DMS 273 (cell line): ENCODE results near the gene ZNF48.
"Not testable (repeated sequence)": the region's sequence is repeated elsewhere in the genome, so short reads cannot be mapped to it uniquely, and the experiment has no call there.

Experiments
- DNase-seq: peaks from one replicate; lab custom pipeline; 2025; ENCODE audit not compliant: unreplicated experiment; lab: John Stamatoyannopoulos, UW

The ZNF48 gene

GRCh38 chr16:30377050-30377811 is 18.0 kb upstream of the ZNF48 start:
- no peak for DNase-seq

GRCh38 chr16:30377812-30378235 is 17.4 kb upstream of the ZNF48 start:
- DNase-seq, result no peak

DNA sequence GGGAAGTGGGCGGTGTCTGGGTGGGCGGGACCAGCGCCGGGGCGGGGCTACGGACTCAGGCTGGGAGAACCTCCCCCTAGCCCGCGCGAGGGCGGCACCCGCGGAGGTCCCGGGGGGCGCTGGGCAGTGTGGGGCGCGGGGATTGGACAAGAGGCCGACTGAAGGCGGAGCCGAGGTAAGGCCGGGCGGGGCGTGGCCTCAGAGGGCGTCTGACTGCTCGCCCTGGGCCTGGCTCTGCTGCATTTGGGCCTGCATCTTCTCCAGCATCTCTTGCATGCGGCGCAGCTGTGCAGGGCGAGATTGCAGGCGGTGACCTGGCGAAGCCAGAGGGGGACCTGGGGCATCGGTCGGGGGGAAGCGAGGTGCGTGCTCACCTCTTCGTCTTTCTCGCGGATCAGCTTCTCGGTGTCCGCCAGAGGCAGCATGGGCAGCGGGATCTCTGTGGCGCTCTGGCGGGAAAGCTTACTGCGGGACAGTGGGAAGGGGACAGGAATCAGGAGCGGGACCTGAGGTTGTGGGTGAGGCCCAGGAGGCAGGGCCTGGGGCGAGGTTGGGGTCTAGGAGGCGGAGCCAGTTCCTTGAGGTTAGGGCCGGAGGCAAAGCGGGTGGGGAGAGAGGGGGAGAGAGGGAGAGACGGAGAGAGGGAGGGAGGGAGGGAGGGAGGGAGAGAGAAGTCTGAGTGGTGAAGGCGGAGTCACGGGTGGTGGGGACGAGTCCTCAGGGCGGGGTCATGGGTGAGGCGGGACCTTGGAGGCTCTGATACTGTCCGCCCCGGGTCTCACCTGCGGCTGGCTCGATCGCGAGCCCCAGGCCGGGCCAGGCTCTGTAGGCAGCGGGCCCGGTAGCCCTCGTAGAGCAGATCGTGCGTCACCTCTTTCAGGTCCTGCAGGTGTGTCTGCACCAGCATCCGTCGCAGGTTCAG is 16.7 kb upstream of the ZNF48 start:
- DNase-seq, result peak; percentile 99

DNA sequence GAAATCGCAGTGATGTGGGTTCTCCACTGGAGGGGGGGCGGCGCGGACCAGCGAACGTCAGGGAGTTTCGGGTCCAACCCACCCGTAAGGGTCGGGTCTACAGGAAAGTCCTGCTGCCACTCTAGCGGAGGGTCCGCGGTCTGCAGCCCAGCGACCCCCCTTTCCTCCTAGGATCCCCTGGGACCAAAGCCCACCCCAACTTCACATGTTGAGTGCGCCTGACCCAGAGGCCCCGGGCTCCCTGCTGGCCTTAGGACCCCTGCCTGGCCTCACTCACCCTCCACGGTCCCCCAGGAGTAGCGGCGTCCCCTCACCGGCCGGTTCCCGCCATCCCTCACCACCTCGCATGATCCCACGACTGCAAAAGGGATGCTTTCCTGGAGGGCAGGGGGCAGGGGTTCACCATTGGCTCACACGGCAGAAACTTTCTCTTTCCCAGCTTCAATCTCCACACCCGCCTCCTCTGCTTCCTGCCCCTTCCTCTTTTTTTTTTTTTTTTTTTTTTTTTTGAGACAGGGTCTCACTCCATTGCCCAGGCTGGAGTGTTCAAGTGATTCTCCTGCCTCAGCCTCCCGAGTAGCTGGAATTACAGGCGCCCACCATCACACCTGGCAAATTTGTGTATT is 15.9 kb upstream of the ZNF48 start:
- DNase-seq, result no peak

- DNase-seq, result no peak
These were observed 15.0 kb upstream of the ZNF48 start for GRCh38 chr16:30380072-30380802.

DNA sequence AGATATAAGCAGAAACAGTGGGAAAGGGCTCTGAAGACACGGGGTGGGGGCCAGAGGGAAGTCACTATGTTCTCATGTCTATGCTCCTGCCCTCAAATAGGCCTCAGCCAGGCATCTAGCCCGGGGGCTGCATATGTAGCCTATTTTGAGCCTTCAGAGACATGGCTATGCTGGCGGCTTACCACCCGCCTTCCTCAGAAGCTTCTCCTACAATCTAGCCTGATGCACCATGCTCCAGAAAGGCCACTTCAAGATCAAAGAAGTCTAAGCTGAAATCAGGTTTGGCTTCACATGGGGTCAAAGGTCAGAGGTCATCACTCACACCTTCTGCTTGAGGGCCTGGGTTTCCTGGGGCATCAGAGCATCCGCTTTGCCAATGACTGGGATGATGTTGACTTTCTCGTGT is 14.4 kb upstream of the ZNF48 start:
- no peak for DNase-seq

DNA sequence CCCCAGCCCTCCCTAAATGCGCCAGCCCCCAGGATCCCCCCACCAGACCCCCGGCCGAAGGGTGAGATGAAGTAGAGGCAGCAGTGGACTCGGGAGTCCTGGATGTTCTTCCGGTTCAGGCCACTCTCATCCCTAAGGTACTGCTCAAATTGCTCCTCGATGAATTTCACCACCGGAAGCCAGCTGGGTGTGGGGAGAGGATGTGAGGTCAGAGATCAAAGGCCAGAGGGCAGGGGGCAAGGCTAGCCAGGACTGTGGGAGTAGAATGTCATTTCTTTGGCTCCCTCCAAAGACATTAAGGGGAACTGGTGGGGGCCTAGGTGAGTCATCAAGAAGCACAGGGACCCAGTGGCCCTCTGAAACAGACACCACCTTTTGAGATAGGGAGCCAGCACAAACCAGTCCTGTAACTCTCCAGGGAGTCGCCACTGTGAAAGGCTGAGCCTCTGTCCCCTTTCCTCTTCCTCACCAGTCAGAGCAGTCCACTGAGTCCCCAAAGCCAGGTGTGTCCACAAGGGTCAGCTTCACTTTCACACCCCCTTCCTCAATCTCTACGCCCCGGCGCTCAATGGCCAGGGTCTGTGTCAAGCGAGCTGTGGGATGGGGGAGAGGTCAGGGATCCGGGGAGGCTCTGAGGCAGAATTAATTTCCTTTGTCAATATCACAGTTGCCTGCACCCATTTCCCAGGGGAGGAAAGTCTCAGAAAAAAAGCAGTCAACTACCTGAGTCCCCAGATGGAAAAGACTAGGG is 13.8 kb upstream of the ZNF48 start:
- no peak for DNase-seq

DNA sequence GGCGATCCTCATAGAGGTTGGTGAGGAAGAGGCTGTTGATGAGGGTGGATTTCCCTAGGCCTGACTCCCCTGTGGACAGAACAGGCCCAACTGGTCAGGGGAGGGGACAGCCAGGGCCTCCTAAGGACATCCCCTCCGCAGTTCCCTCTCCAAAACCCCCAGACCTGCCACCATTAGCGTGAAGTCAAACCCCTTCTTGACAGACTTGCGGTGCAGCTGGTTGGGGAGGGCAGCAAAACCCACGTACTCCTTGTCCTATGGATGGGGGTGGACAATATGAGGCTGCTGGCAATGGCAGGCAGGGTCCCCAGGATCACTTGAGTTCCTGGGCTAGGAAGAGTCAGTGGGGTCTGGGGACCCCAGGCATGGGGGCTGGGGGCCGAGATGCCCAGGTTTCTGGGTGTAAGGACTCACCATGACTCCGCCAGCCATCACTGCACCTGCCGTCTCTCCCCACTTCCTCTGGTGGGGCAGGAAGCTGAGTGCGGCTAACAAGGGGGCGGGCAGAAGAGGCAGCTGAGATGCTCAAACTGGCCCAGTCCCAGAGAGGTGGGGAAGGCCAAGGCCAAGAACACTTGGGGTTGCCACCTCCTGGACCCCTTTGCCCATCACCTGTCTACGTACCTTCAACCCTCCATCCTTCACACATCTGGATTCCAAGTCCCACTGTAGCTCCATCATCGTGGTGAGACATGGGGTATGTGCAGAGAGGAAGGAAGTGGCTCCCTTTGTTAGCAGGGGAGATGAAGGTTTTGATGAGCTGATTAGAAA is 12.9 kb upstream of the ZNF48 start, which contains the start of gene SEPTIN1:
Gene SEPTIN1, minus strand, starts transcription at position 451 of the 771 bp plus-strand sequence. Its CDS starts 19 bp downstream, at position 432.
- DNase-seq, result no peak

DNA sequence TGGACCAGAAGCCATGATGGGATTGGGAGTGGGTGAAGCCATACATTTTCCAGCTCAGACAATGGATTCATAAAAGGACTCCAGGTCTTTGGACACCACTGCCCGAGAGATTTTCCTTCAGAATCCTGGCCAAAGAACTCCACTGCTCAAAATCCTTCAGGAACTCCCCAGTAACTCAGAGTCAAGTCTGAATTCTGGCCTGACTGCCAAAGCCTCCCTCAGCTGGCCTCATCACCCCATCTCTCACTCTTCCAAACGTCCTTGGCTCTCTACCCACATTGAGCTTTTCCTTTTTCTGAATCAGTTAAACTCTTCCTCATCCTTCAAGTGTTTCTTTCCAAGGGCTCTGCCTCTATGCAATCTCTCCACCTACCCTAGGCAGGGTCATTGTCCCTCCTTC is 11.7 kb upstream of the ZNF48 start:
- no peak for DNase-seq

DNA sequence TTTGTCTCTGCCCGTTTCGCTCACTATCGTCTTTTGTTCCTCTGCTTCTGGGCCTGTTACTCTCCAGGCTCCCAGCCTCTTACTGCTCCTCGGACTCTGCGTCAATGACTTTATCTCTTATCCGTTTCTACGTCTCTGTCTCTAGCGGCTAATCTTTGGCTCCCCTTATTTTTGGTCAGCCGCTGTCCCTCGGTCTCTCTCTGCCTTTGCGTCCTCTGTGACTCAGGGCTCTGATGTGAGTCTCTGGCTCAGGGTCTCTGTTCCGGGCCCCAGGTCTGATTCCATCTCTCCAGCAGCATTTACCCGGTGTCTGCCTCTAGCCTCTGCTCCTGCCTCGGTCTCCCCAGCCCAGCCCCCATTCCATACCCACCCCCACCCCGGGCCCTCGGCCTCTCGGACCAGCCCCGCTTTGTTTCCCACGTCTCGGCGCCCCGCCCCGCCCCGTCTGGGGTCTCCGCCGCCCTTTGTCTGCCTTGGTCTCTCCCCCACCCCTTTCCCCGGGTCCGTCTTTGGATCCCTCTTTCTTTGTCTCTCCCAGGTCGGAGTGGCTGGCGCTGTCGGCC is 547 bp upstream of the ZNF48 start:
- no peak for DNase-seq

GRCh38 chr16:30395992-30396585 is 869 bp downstream of the ZNF48 start:
- DNase-seq, result peak; percentile 78

DNA sequence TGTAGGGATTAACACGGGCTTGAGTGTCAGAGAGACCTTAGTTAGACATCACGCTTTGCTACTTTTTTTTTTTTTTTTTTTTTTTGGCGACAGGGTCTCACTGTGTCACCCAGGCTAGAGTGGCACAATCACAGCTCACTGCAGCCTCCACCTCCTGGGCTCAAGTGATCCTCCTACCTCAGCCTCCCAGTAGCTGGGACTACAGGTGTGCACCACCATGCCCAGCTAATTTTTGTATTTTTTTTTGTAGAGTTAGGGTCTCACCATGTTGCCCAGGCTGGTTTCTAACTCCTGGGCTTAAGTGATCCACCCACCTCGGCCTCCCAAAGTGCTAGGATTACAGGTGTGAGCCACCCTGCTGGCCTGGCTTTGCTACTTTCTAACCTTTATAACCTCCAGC is 1.4 kb downstream of the ZNF48 start:
- DNase-seq, result not testable (repeated sequence)

GRCh38 chr16:30397056-30397455 is 1.8 kb downstream of the ZNF48 start:
- no peak for DNase-seq

DNA sequence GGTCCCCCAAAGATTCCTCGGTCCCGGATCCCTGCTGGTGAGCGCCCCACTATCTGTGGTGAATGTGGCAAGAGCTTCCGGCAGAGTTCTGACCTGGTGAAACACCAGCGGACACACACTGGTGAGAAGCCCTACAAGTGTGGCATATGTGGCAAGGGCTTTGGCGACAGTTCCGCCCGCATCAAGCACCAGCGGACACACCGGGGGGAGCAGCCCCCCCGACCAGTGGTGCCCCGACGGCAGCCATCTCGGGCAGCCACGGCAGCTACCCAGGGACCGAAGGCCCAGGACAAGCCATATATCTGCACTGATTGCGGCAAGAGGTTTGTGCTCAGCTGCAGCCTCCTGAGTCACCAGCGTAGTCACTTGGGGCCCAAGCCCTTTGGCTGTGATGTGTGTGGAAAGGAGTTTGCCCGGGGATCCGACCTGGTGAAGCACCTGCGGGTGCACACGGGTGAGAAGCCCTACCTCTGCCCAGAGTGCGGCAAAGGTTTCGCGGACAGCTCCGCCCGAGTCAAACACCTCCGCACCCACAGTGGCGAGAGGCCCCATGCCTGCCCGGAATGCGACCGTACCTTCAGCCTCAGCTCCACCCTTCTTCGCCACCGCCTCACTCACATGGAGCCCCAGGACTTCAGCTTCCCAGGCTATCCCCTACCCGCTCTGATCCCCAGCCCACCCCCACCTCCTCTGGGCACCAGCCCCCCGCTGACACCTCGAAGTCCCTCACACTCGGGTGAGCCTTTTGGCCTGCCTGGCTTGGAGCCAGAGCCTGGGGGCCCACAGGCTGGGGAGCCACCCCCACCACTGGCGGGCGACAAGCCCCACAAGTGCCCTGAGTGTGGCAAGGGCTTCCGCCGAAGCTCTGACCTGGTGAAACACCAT is 2.8 kb downstream of the ZNF48 start:
- DNase-seq, result no peak

- no peak for DNase-seq
These were observed 3.6 kb downstream of the ZNF48 start for GRCh38 chr16:30398661-30399434.

- DNase-seq, result peak; percentile 75
These were observed 4.4 kb downstream of the ZNF48 start for GRCh38 chr16:30399435-30400186.
